Pancreas (tissue), 10 donors: ENCODE measurements around the gene TMEM182. TPM values are rescaled to one million over a fixed set of nuclear protein-coding genes. Genes with fewer than 3 reads are reported as not detected.

ENCODE experiments used
- ATAC-seq, 4 donors: fragments of 200-7000 bp; cut with Tn5 transposase; one replicate each; pipeline versions ENCODE4 v1.8.0 to v1.9.1; 2020; ENCODE audit warnings: mild to moderate bottlenecking in 4 of 4, moderate library complexity in 4 of 4
- DNase-seq, 6 donors: peaks; one replicate each; pipeline ENCODE4 v3.0.0-alpha.2; 2020
- FAIRE-seq: peaks from 2 replicates; lab custom pipeline; 2012; peaks lifted over from hg19 to GRCh38; lab: Jason Lieb, UNC
- H3K27ac ChIP-seq, 4 donors: fragments of 200-600 bp; sonication (generic); 1 replicate in 3 of 4; 2 replicates in 1 of 4; pipeline versions ENCODE4 v1.5.0 to v1.8.0; 2020
- H3K27me3 ChIP-seq, 4 donors: fragments of 200-600 bp; one replicate each; pipeline ENCODE4 v1.8.0; 2021
- H3K36me3 ChIP-seq, 3 donors: fragments of 200-600 bp; sonication (generic) in 1 of 3; one replicate each; pipeline versions ENCODE4 v1.5.0 to v1.8.0; 2020 to 2021
- H3K4me1 ChIP-seq, 3 donors: fragments of 200-600 bp; one replicate each; pipeline ENCODE4 v1.8.0; 2021
- H3K4me3 ChIP-seq, 4 donors: fragments of 200-600 bp; sonication (generic) in 2 of 4; one replicate each; pipeline versions ENCODE4 v1.5.0 to v1.8.0; 2020 to 2021
- H3K9me3 ChIP-seq, 4 donors: fragments of 200-600 bp; one replicate each; pipeline ENCODE4 v1.8.0; 2021
- WGBS, 2 donors: extraction: QIAGEN DNeasy Blood & Tissue Kit; methylation state at CpG; one replicate each; pipeline ENCODE4 v1.1.7; 2013; 5-methylcytosine and 5-hydroxymethylcytosine counted together
- intact Hi-C, 3 donors: fragments of 100-400 bp; cut with DNase I; formaldehyde crosslinking; loops; one replicate each; pipeline versions ENCODE4 v1.11.1 to v1.14.2; 2022
- polyA plus RNA-seq, 2 donors: library from polyadenylated mRNA; stranded (reverse); fragments of 200-250 nt; gene quantifications; one replicate each; pipeline ENCODE4 v1.2.3, GENCODE V29; 2013
- total RNA-seq, 6 donors: library from RNA; stranded (reverse); fragmentation: NEBNext Ultra II Directional in 4 of 6; extraction: Animal tissue kit (Norgen Biotek cat#: 25700) in 4 of 6; gene quantifications; one replicate each; pipeline versions ENCODE4 v1.2.1 to v1.2.4, GENCODE V29; 2021 to 2023
- TF ChIP-seq, protein P1 (sequence below), 4 donors: fragments of 200-600 bp; sonication (generic) in 3 of 4; IDR thresholded peaks; one replicate each; pipeline versions ENCODE4 v1.5.0 to v1.8.0; 2021; ENCODE audit warnings: antibody characterized with exemption in 4 of 4
- donor health status: healthy with polysubstance abuse.
- donor health status: DM: no; HTN: no; CAD: no; lungs with moderate emphysema.
- donor health status: DM: no; HTN: no; CAD: no.
- donor health status: control.
- donor health status: control.
- donor health status: Bipolar disorder and iron deficiency.
- donor health status: DM: yes; HTN: yes; CAD: no.
- donor health status: DM: no; HTN: no; CAD: no.
- donor health status: DM: no; HTN: no; CAD: no.
- donor health status: DM: yes; HTN: yes; CAD: no.

TMEM182 gene
- total and polyA plus RNA-seq, 8 donors, result 0.80 to 4.1 (median 2.4) TPM

DNA sequence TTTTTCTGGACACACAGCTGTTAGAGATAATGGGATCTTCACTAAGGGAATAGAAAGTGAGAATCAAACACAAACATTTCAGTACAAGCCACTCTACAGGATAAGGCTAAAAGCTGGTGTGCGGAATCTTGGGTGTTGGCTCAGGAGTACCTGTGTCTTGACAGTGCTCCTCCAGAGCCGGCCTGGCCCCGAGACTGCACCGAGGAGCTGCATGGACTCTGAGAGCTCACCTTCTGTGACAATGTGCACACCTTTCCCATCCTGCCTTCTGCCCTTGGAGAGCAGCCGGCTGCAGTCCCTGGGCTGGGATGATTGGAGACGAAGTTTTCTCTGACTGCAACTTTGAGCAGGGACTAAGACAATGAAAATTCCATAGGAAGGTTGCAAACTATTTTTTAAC, 89.1 kb downstream of the TMEM182 start:
- ATAC-seq, result no peak
- Histone ChIP-seq H3K9me3 (no peaks in the 10 kb centered on the region), H3K4me3 (no peak overlapping the region), H3K27ac (no peak overlapping the region), H3K27me3 (no peaks in the 10 kb centered on the region), H3K4me1 (no peaks in the 10 kb centered on the region), H3K36me3 (no peaks in the 10 kb centered on the region)
- no peak for DNase-seq
- TF ChIP-seq, protein P1, sequence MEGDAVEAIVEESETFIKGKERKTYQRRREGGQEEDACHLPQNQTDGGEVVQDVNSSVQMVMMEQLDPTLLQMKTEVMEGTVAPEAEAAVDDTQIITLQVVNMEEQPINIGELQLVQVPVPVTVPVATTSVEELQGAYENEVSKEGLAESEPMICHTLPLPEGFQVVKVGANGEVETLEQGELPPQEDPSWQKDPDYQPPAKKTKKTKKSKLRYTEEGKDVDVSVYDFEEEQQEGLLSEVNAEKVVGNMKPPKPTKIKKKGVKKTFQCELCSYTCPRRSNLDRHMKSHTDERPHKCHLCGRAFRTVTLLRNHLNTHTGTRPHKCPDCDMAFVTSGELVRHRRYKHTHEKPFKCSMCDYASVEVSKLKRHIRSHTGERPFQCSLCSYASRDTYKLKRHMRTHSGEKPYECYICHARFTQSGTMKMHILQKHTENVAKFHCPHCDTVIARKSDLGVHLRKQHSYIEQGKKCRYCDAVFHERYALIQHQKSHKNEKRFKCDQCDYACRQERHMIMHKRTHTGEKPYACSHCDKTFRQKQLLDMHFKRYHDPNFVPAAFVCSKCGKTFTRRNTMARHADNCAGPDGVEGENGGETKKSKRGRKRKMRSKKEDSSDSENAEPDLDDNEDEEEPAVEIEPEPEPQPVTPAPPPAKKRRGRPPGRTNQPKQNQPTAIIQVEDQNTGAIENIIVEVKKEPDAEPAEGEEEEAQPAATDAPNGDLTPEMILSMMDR (IDR thresholded peaks at IDR 0.05), result no peak
- no peak for FAIRE-seq
- intact Hi-C loops, result no loop called here
- 66 to 77% methylated on average over 6 of the region's 6 CpGs for WGBS, 2 donors

DNA sequence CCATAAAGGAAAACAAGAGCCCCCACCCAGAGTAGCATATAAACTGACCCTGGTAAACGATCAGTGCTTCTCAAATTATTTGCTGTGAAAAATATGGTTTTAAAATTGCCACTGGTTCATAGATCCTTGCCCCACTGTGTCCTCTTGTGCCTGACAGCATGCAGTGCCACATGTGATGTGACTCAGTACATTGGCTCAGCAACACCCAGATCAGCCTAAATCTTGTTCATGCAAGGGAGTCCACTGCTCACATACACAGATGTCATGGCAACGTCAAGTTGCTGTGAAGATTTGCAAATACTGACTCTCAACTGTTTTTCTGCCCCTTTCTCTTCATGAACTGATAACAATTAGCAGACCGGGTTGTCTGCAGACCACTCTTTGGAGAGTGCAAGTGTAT, 91.0 kb downstream of the TMEM182 start:
- no peak for ATAC-seq
- no peaks in the 10 kb centered on the region for H3K36me3 ChIP-seq
- FAIRE-seq, result no peak
- TF ChIP-seq, protein P1 (IDR thresholded peaks at IDR 0.05), result no peak
- intact Hi-C loops, result no loop called here
- no peak for DNase-seq
- no peak overlapping the region for H3K4me3 ChIP-seq
- no peaks in the 10 kb centered on the region for H3K4me1 ChIP-seq
- no peak overlapping the region for H3K27ac ChIP-seq
- H3K9me3 ChIP-seq, result no peaks in the 10 kb centered on the region
- WGBS, 2 donors, result 78 to 86% methylated on average over 3 of the region's 3 CpGs
- H3K27me3 ChIP-seq, result no peaks in the 10 kb centered on the region

Other genes with a start within 250 kb of the TMEM182 start
- gene SLC9A2, start 142.5 kb upstream of the TMEM182 start, total RNA-seq, result under 1 TPM in 3 of 6 donors, not detected in 3; 0.03 to 0.22 (median 0.09) TPM
- under 1 TPM in 1 of 2 donors, not detected in 1; 0.02 TPM for gene SLC9A2, start 142.5 kb upstream of the TMEM182 start, polyA plus RNA-seq